GM23248 (cell line): Measurements from ENCODE around the gene MVB12B.

Experiments
- EZH2 ChIP-seq: fragments of 200-600 bp; sonication (generic); IDR thresholded peaks from 2 replicates; pipeline ENCODE4 v1.6.1; 2018; ENCODE audit warnings: antibody characterized with exemption, mild to moderate bottlenecking; ENCODE audit not compliant: insufficient read depth, poor library complexity, severe bottlenecking
- EZH2phosphoT487 ChIP-seq: fragments of 200-600 bp; sonication (generic); IDR thresholded peaks from 2 replicates; pipeline ENCODE4 v1.6.1; 2018; ENCODE audit warnings: antibody characterized with exemption, moderate library complexity, mild to moderate bottlenecking, low read depth; ENCODE audit not compliant: insufficient read depth

- TF ChIP-seq EZH2 = no peak
- TF ChIP-seq EZH2phosphoT487 = no peak
These were observed 177.7 kb downstream of the MVB12B start for GRCh38 chr9:126504086-126504976.
